T-cell (primary cell): ENCODE results near the gene AKAP8L. TPM values are rescaled to one million over a fixed set of nuclear protein-coding genes. Genes with fewer than 3 reads are reported as not detected.

Experiments used
- ATAC-seq, 4 experiments: fragments of 200-7000 bp in 3 of 4; fragments of 150-1000 bp in 1 of 4; cut with Tn5 transposase; replicated peaks in 1 of 4; 1 replicate in 3 of 4; 2 replicates in 1 of 4; pipeline ENCODE4 v1.10.0; 2021; ENCODE audit warnings: moderate library complexity in 3 of 4, mild to moderate bottlenecking in 2 of 4, moderate number of reproducible peaks in 1 of 4
- CTCF ChIA-PET, 2 donors: fragments of 300-600 bp; sonication (Branson Sonifier 250); formaldehyde crosslinking; loops; one replicate each; lab custom pipeline; 2022; ENCODE audit warnings: antibody characterized with exemption in 2 of 2; lab: Charles Lee
- POLR2A ChIA-PET, 2 donors: fragments of 300-600 bp; sonication (Branson Sonifier 250); formaldehyde crosslinking; loops; one replicate each; lab custom pipeline; 2022; ENCODE audit warnings: antibody characterized with exemption in 2 of 2; lab: Charles Lee
- DNase-seq, 35 experiments: peaks; one replicate each; pipeline versions ENCODE4 v3.0.0 to v3.0.0-alpha.2; 2013 to 2023
- H3K27ac ChIP-seq: one replicate; pipeline ENCODE4 v1.5.1; 2013; ENCODE audit warnings: low read length
- H3K27me3 ChIP-seq, 2 experiments: replicated peaks in 1 of 2; 1 replicate in 1 of 2; 2 replicates in 1 of 2; pipeline versions ENCODE4 v1.6.1 to v1.7.0; 2013; ENCODE audit warnings: low read length in 1 of 2, mixed read lengths in 1 of 2; ENCODE audit not compliant: control insufficient read depth in 2 of 2, insufficient read depth in 2 of 2; ENCODE audit errors: extremely low read depth in 1 of 2
- H3K36me3 ChIP-seq, 2 donors: 1 replicate in 1 of 2; 2 replicates in 1 of 2; pipeline versions ENCODE4 v1.6.1 to v1.7.0; 2013; ENCODE audit warnings: low read length in 1 of 2; ENCODE audit not compliant: control insufficient read depth in 2 of 2, insufficient read depth in 1 of 2; ENCODE audit errors: extremely low read depth in 1 of 2
- H3K4me1 ChIP-seq, 2 experiments: 1 replicate in 1 of 2; 2 replicates in 1 of 2; pipeline versions ENCODE4 v1.6.1 to v1.7.0; 2013; ENCODE audit warnings: low read length in 2 of 2, mixed read lengths in 1 of 2; ENCODE audit not compliant: insufficient read depth in 2 of 2, control insufficient read depth in 1 of 2; ENCODE audit errors: extremely low read depth in 1 of 2
- H3K4me3 ChIP-seq, 2 donors: 1 replicate in 1 of 2; 2 replicates in 1 of 2; pipeline versions ENCODE4 v1.5.1 to v1.7.0; 2013; ENCODE audit warnings: mild to moderate bottlenecking in 2 of 2, low read length in 1 of 2, moderate library complexity in 1 of 2; ENCODE audit not compliant: control insufficient read depth in 1 of 2; ENCODE audit errors: extremely low read depth in 1 of 2
- H3K9me3 ChIP-seq: 2 replicates; pipeline ENCODE4 v1.7.0; 2013
- H3K27ac Mint-ChIP-seq, 2 donors: one replicate each; pipeline ENCODE4 v1.8.0; 2020 to 2021; ENCODE audit warnings: mild to moderate bottlenecking in 2 of 2, mixed read lengths in 2 of 2
- H3K27me3 Mint-ChIP-seq, 2 donors: one replicate each; pipeline ENCODE4 v1.8.0; 2021 to 2022; ENCODE audit warnings: mixed read lengths in 2 of 2
- H3K36me3 Mint-ChIP-seq: one replicate; pipeline ENCODE4 v1.8.0; 2021; ENCODE audit warnings: mixed read lengths
- H3K4me1 Mint-ChIP-seq, 3 donors: one replicate each; pipeline ENCODE4 v1.8.0; 2020 to 2022; ENCODE audit warnings: mixed read lengths in 3 of 3, mild to moderate bottlenecking in 1 of 3
- H3K4me3 Mint-ChIP-seq, 3 donors: one replicate each; pipeline ENCODE4 v1.8.0; 2020 to 2022; ENCODE audit warnings: mild to moderate bottlenecking in 3 of 3, mixed read lengths in 3 of 3, moderate library complexity in 3 of 3
- H3K9me3 Mint-ChIP-seq, 3 donors: one replicate each; pipeline ENCODE4 v1.8.0; 2020 to 2022; ENCODE audit warnings: mixed read lengths in 3 of 3
- WGBS: methylation state at CpG from one replicate; pipeline ENCODE4 v1.1.5; 2013; ENCODE audit warnings: missing lambda C conversion rate; ENCODE audit not compliant: insufficient coverage; 5-methylcytosine and 5-hydroxymethylcytosine counted together
- total RNA-seq, 35 experiments: library from RNA in 6 of 35; stranded (reverse) in 6 of 35; fragments of 120-200 nt in 1 of 35; gene quantifications; one replicate each; pipeline versions ENCODE4 v1.2.1 to v1.2.4 and lab custom pipeline; 2013 to 2026

The AKAP8L gene
- total RNA-seq, 5 donors from 2014 or later (not counting 1 experiment from before 2014, with no cell fraction given): 134 to 198 (median 184) TPM

DNA sequence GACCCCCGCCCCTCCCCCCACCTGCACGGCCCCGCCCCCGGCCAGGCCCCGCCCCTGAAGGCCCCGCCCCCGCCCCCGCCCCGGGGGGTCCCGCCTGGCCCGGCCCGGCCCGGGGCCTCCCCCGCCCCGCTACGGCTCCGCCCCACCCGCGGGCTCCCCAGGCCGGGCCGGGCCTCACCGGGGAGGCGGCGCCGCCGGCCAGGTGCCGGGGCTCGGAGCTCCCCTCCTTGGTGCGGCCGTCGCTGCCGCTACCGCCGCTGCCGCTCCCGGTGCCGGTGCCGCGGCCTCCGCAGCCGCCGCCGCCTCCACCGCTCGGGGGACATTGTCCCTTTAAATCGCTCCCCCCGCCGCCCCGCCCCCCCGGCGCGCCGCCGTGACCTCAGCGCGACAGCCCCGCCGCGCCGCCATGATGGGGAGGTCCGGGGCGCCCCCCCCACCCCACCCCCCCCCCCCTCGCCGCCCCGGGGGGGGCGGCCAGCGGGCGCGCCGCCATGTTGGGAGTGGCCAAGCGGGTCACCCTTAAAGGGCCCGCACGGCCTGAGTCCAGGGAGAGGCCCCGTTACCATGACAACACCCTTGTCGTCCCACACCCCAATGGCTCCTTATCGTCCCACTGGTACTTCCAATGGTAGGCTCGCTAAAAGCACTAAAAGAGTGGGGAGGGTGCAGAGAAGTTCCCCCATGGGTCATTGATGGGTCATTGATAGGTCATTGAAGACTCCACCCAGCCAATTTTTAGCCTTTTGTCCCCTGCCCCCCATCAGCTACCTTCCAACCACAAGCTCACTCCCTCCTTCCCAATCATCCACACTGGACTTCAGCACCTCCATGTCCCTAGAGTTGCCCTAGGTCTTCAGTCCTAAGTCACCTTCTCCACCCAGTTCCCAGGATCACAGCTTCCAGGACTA lies 31.1 kb upstream of the AKAP8L start, which contains the start of gene WIZ:
Gene WIZ (minus strand): TSS at position 337 of the 908 bp plus-strand sequence. CDS start 1,649 bp downstream, outside the sequence.
- H3K4me1 ChIP-seq: peaks cover 0 to 38% of the 10 kb centered on the region in 2 experiments
- no peaks in the 10 kb centered on the region for H3K9me3 ChIP-seq
- Mint-ChIP-seq H3K27ac (peak within 1 kb of the TSS; percentile 96 to 97), H3K27me3 (no peaks in the 10 kb centered on the region), H3K36me3 (peaks cover 24% of the 10 kb centered on the region), H3K9me3 (no peaks in the 10 kb centered on the region), H3K4me3 (peak within 1 kb of the TSS; percentile 72 to 84 (median 81)), H3K4me1 (peaks cover 24 to 33% (median 32%) of the 10 kb centered on the region in 3 donors)
- peak within 1 kb of the TSS; percentile 78 for H3K27ac ChIP-seq
- ATAC-seq: peak; percentile 80 to 88 (median 84)
- peaks cover 0 to 2% of the 10 kb centered on the region in 2 experiments for H3K27me3 ChIP-seq
- peak; percentile 74 to 90 (median 83) for DNase-seq
- POLR2A ChIA-PET: interaction anchor here in 1 of 2 donors (0.6 kb wide), 1 partner anchor 31 kb away, joined by 3 read pairs; the partner anchor contains the start of gene AKAP8L
- CTCF ChIA-PET: interaction anchor here in 1 of 2 donors (1.2 kb wide), 1 partner anchor 14 kb away, joined by 3 read pairs; no protein-coding TSS in a partner anchor
- WGBS: under 1% methylated on average over 29 of the region's 77 CpGs
- H3K36me3 ChIP-seq: peaks cover 22 to 37% of the 10 kb centered on the region in 2 donors
- peak within 1 kb of the TSS; percentile 42 to 45 for H3K4me3 ChIP-seq

DNA sequence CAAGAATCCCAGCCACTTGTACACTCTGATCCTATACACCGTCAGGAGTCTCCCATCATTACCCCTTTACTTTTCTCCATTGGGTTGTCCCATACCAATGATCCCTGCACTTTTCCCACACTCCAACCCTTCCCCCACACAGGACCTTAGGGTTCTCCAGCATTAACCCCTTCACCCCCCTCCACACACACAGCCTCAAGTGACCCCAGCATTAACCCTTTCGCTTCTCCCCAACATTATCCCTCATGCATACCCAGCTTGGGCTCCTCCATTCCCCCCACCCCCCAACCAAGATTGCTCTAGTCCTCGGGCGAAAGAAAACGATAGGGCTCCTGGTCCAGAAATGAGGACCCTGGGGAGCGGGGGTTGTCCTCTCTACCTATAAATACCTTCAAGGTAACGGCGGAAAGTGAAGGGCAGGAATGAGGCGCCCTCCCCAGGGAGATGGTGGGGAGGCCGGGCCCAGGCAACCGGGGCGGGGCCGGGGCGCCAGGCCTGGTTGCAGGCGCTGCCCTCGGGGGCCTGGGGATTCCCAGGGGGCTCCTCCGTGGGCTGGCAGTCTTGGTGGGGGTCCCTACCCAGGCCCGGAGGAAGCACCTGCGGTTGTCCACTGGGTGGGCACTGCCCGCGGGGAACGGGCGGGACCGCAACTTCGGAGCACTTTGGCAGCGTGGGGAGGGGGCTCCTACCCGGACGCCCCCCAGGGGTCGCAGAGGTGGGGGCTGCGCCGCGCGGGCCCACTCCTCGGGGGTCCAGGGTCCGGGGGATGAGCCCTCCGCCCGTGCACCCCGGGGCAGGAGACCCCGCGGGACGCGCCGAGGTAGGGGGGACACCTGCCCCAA lies 30.2 kb upstream of the AKAP8L start:
- 7% methylated on average over 28 of the region's 43 CpGs for WGBS
- H3K9me3 Mint-ChIP-seq: no peaks in the 10 kb centered on the region
- peak overlapping the region; percentile 69 to 76 (median 69) for H3K4me3 Mint-ChIP-seq

GRCh38 chr19:15448044-15448777 lies 29.4 kb upstream of the AKAP8L start:
- Mint-ChIP-seq H3K4me1 (peaks cover 20 to 23% (median 20%) of the 10 kb centered on the region in 3 donors), H3K4me3 (peak overlapping the region; percentile 69 to 76 (median 69)), H3K9me3 (no peaks in the 10 kb centered on the region), H3K36me3 (peaks cover 11% of the 10 kb centered on the region), H3K27me3 (no peaks in the 10 kb centered on the region), H3K27ac (peak overlapping the region; percentile 24 to 82)
- ATAC-seq (no peak), DNase-seq (no peak)
- Histone ChIP-seq H3K9me3 (no peaks in the 10 kb centered on the region), H3K27me3 (peaks cover 0 to 2% of the 10 kb centered on the region in 2 experiments), H3K4me3 (no peak overlapping the region), H3K4me1 (peaks cover 0 to 24% of the 10 kb centered on the region in 2 experiments), H3K27ac (no peak overlapping the region), H3K36me3 (peaks cover 14 to 20% of the 10 kb centered on the region in 2 donors)
- WGBS: 90% methylated on average over 9 of the region's 17 CpGs
- ChIA-PET CTCF (no interaction called here), POLR2A (no interaction called here)

More for the DNA sequence above, 30.2 kb upstream of the AKAP8L start:
- peaks cover 0 to 2% of the 10 kb centered on the region in 2 experiments for H3K27me3 ChIP-seq
- peak overlapping the region; percentile 42 to 45 for H3K4me3 ChIP-seq
- no peaks in the 10 kb centered on the region for H3K9me3 ChIP-seq
- Mint-ChIP-seq H3K27me3 (no peaks in the 10 kb centered on the region), H3K36me3 (peaks cover 19% of the 10 kb centered on the region), H3K27ac (peak overlapping the region; percentile 24 to 82), H3K4me1 (peaks cover 24 to 27% (median 26%) of the 10 kb centered on the region in 3 donors)
- no peak overlapping the region for H3K27ac ChIP-seq
- CTCF ChIA-PET: no interaction called here
- POLR2A ChIA-PET: no interaction called here
- peaks cover 0 to 32% of the 10 kb centered on the region in 2 experiments for H3K4me1 ChIP-seq
- H3K36me3 ChIP-seq: peaks cover 17 to 28% of the 10 kb centered on the region in 2 donors
- ATAC-seq (peak in 1 of 4 experiments; percentile 13), DNase-seq (peak in 1 of 35 experiments; percentile 21)

DNA sequence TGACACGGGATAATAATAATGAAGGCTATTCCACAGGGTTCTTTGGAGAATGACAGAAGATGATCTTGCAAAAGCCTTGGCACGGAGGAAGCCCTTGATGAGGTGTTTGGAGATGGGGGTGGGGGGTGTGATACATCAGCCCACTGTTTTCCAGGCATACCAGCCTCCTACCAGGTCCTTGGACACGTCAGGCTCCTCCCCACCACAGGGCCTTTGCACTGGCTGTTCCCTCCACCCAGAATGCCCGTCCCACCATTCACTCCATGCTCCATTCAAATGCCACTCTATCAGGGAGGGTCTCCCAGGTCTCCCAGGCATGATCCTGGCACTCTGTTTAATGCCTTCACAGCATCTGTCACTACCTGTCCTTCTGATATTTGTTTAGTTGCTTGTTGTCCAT lies 28.3 kb upstream of the AKAP8L start:
- ATAC-seq: no peak
- H3K27ac Mint-ChIP-seq: peak overlapping the region in 1 of 2 donors; percentile 58
- ChIA-PET CTCF (no interaction called here), POLR2A (no interaction called here)
- DNase-seq: no peak
- WGBS: 77% methylated on average over 2 of the region's 4 CpGs
- H3K9me3 Mint-ChIP-seq: no peaks in the 10 kb centered on the region
- Histone ChIP-seq H3K36me3 (peaks cover 6 to 11% of the 10 kb centered on the region in 2 donors), H3K4me3 (no peak overlapping the region), H3K4me1 (peaks cover 0 to 18% of the 10 kb centered on the region in 2 experiments), H3K27ac (no peak overlapping the region), H3K27me3 (no peaks in the 10 kb centered on the region), H3K9me3 (no peaks in the 10 kb centered on the region)
- H3K4me1 Mint-ChIP-seq: peaks cover 20 to 22% (median 20%) of the 10 kb centered on the region in 3 donors
- H3K27me3 Mint-ChIP-seq: no peaks in the 10 kb centered on the region
- H3K4me3 Mint-ChIP-seq: no peak overlapping the region
- H3K36me3 Mint-ChIP-seq: peaks cover 10% of the 10 kb centered on the region

- Mint-ChIP-seq H3K9me3 (no peaks in the 10 kb centered on the region), H3K36me3 (no peaks in the 10 kb centered on the region), H3K27me3 (no peaks in the 10 kb centered on the region), H3K4me3 (no peak overlapping the region), H3K4me1 (peaks cover 14 to 17% (median 15%) of the 10 kb centered on the region in 3 donors), H3K27ac (no peak overlapping the region)
- 93% methylated on average over 4 of the region's 7 CpGs for WGBS
- Histone ChIP-seq H3K27ac (no peak overlapping the region), H3K27me3 (no peaks in the 10 kb centered on the region), H3K4me1 (peaks cover 0 to 14% of the 10 kb centered on the region in 2 experiments), H3K4me3 (no peak overlapping the region), H3K36me3 (no peaks in the 10 kb centered on the region), H3K9me3 (no peaks in the 10 kb centered on the region)
- ChIA-PET POLR2A (no interaction called here), CTCF (no interaction called here)
- DNase-seq (no peak), ATAC-seq (no peak)
Observed at GRCh38 chr19:15445807-15446376, 27.1 kb upstream of the AKAP8L start.
